Mesenchymal stem cell (in vitro differentiated cells and primary cell): ENCODE measurements around the gene ATP12A.
"Not testable (repeated sequence)": the region's sequence is repeated elsewhere in the genome, so short reads cannot be mapped to it uniquely, and the experiment has no call there.

Experiments
- DNase-seq: peaks from one replicate; pipeline ENCODE4 v3.0.0-alpha.2; 2013
- H2AFZ ChIP-seq: one replicate; pipeline ENCODE4 v1.6.1; 2013; ENCODE audit warnings: low read depth, mild to moderate bottlenecking, control low read depth, inconsistent platforms, low read length, moderate library complexity
- H2AK5ac ChIP-seq: 2 replicates; pipeline ENCODE4 v1.6.1; 2013; ENCODE audit warnings: low read length, moderate library complexity, mild to moderate bottlenecking, inconsistent platforms; ENCODE audit not compliant: severe bottlenecking
- H2BK120ac ChIP-seq: one replicate; pipeline ENCODE4 v1.6.1; 2013; ENCODE audit warnings: low read depth, mild to moderate bottlenecking, inconsistent platforms, low read length, moderate library complexity
- H2BK12ac ChIP-seq, 2 experiments: one replicate each; pipeline ENCODE4 v1.6.1; 2013; ENCODE audit warnings: inconsistent platforms in 2 of 2, low read length in 2 of 2, mild to moderate bottlenecking in 2 of 2, moderate library complexity in 2 of 2, control low read depth in 1 of 2
- H2BK15ac ChIP-seq: one replicate; pipeline ENCODE4 v1.6.1; 2013; ENCODE audit warnings: mild to moderate bottlenecking, low read depth, inconsistent platforms; ENCODE audit not compliant: poor library complexity, severe bottlenecking
- H2BK5ac ChIP-seq: 2 replicates; pipeline ENCODE4 v1.6.1; 2013; ENCODE audit warnings: low read depth, mild to moderate bottlenecking, low read length, control low read depth, inconsistent platforms; ENCODE audit not compliant: poor library complexity, severe bottlenecking
- H3K14ac ChIP-seq, 2 experiments: one replicate each; pipeline ENCODE4 v1.6.1; 2013; ENCODE audit warnings: inconsistent platforms in 2 of 2, low read length in 2 of 2, control low read depth in 1 of 2, mild to moderate bottlenecking in 1 of 2, moderate library complexity in 1 of 2
- H3K18ac ChIP-seq, 2 experiments: one replicate each; pipeline ENCODE4 v1.6.1; 2013; ENCODE audit warnings: inconsistent platforms in 2 of 2, low read length in 2 of 2, control low read depth in 1 of 2, low read depth in 1 of 2, mild to moderate bottlenecking in 1 of 2
- H3K23ac ChIP-seq, 2 experiments: one replicate each; pipeline ENCODE4 v1.6.1; 2013; ENCODE audit warnings: inconsistent platforms in 2 of 2, low read length in 2 of 2, mild to moderate bottlenecking in 2 of 2, moderate library complexity in 2 of 2, control low read depth in 1 of 2
- H3K27ac ChIP-seq: 2 replicates; pipeline ENCODE4 v1.5.1; 2013; ENCODE audit warnings: mild to moderate bottlenecking, moderate library complexity, low read length, control low read depth, inconsistent platforms; ENCODE audit not compliant: poor library complexity, severe bottlenecking
- H3K27me3 ChIP-seq, 2 experiments: 2 replicates each; pipeline versions ENCODE4 v1.6.1 to v1.7.0; 2013; ENCODE audit warnings: low read length in 2 of 2, mild to moderate bottlenecking in 2 of 2, moderate library complexity in 2 of 2, control low read depth in 1 of 2, inconsistent platforms in 1 of 2; ENCODE audit not compliant: control insufficient read depth in 1 of 2, insufficient read depth in 1 of 2
- H3K36me3 ChIP-seq, 2 experiments: 2 replicates each; pipeline versions ENCODE4 v1.6.1 to v1.7.0; 2013; ENCODE audit warnings: low read length in 2 of 2, control low read depth in 1 of 2, inconsistent platforms in 1 of 2, low read depth in 1 of 2, mild to moderate bottlenecking in 1 of 2; ENCODE audit not compliant: insufficient read depth in 2 of 2, control insufficient read depth in 1 of 2
- H3K4ac ChIP-seq, 2 experiments: one replicate each; pipeline ENCODE4 v1.6.1; 2013; ENCODE audit warnings: inconsistent platforms in 2 of 2, low read length in 2 of 2, mild to moderate bottlenecking in 2 of 2, moderate library complexity in 2 of 2, control low read depth in 1 of 2, low read depth in 1 of 2
- H3K4me1 ChIP-seq: 2 replicates; pipeline ENCODE4 v1.6.1; 2013; ENCODE audit warnings: low read depth, low read length, control low read depth; ENCODE audit not compliant: control insufficient read depth, insufficient read depth
- H3K4me2 ChIP-seq: 2 replicates; pipeline ENCODE4 v1.6.1; 2013; ENCODE audit warnings: low read length, mild to moderate bottlenecking, inconsistent platforms; ENCODE audit not compliant: poor library complexity, severe bottlenecking
- H3K4me3 ChIP-seq, 2 experiments: 2 replicates each; pipeline versions ENCODE4 v1.5.1 to v1.7.0; 2013; ENCODE audit warnings: low read length in 2 of 2, mild to moderate bottlenecking in 2 of 2, control low read depth in 1 of 2, low read depth in 1 of 2; ENCODE audit not compliant: insufficient read depth in 1 of 2
- H3K79me1 ChIP-seq: replicated peaks from 2 replicates; pipeline ENCODE4 v1.6.1; 2013; ENCODE audit warnings: mild to moderate bottlenecking, control low read depth, low read length, inconsistent platforms; ENCODE audit not compliant: poor library complexity, severe bottlenecking
- H3K9ac ChIP-seq: 2 replicates; pipeline ENCODE4 v1.7.0; 2013; ENCODE audit warnings: mild to moderate bottlenecking, low read length, moderate library complexity
- H3K9me3 ChIP-seq: 2 replicates; pipeline ENCODE4 v1.7.0; 2013; ENCODE audit warnings: mild to moderate bottlenecking, low read length; ENCODE audit not compliant: control insufficient read depth
- H4K8ac ChIP-seq: one replicate; pipeline ENCODE4 v1.6.1; 2013; ENCODE audit warnings: inconsistent platforms, mild to moderate bottlenecking, low read length, moderate library complexity
- H4K91ac ChIP-seq: one replicate; pipeline ENCODE4 v1.6.1; 2013; ENCODE audit warnings: mild to moderate bottlenecking, low read length, inconsistent platforms
- WGBS: methylation state at CpG from one replicate; pipeline ENCODE4 v1.1.7; 2013; ENCODE audit warnings: mixed read lengths; 5-methylcytosine and 5-hydroxymethylcytosine counted together

The ATP12A gene

DNA sequence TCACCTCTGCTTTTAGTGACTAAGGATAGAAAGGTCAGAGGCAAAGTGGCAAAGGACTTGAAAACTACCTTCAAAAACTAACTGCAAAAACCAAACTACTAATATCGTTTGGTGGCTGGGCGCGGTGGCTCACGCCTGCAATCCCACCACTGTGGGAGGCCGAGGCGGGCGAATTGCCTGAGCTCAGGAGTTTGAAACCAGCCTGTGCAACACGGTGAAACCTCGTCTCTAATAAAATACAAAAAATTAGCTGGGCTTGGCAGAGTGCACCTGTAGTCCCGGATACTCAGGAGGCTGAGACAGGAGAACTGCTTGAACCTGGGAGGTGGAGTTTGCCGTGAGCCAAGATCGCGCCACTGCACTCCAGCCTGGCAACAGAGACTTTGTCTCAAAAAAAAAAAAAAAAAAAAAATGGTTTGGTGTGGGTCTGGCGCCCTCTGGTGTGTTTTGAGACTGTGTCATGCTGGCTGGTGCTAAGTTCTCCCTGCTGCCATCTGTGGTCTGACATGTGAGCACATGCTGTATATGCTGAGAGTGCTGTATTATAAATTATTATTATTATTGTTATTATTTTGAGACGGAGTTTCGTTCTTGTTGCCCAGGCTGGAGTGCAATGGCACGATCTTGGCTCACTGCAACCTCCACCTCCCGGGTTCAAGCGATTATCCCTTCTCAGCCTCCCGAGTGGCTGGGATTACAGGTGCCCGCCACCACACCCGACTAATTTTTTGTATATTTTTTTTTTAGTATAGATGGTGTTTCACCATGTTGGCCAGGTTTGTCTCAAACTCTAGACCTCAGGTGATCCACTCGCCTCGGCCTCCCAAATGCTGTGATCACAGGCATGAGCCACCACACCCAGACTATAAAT, 47.8 kb downstream of the ATP12A start:
- Histone ChIP-seq H2BK15ac (no peak overlapping the region), H3K27ac (no peak overlapping the region), H3K4ac (no peak overlapping the region), H3K4me3 (no peak overlapping the region), H3K4me1 (no peaks in the 10 kb centered on the region), H2AFZ (no peak overlapping the region), H3K79me1 (no peaks in the 10 kb centered on the region), H3K14ac (no peak overlapping the region), H2BK12ac (no peak overlapping the region), H3K18ac (no peak overlapping the region), H3K9me3 (no peaks in the 10 kb centered on the region), H3K23ac (no peak overlapping the region), H3K27me3 (peaks cover 12 to 35% of the 10 kb centered on the region in 2 experiments), H2BK120ac (no peak overlapping the region), H3K36me3 (no peaks in the 10 kb centered on the region), H3K9ac (no peak overlapping the region), H4K8ac (no peak overlapping the region), H2BK5ac (no peak overlapping the region), H4K91ac (no peak overlapping the region), H2AK5ac (no peak overlapping the region), H3K4me2 (no peak overlapping the region)
- 59% methylated on average over 18 of the region's 24 CpGs for WGBS
- DNase-seq = peak; percentile 84

DNA sequence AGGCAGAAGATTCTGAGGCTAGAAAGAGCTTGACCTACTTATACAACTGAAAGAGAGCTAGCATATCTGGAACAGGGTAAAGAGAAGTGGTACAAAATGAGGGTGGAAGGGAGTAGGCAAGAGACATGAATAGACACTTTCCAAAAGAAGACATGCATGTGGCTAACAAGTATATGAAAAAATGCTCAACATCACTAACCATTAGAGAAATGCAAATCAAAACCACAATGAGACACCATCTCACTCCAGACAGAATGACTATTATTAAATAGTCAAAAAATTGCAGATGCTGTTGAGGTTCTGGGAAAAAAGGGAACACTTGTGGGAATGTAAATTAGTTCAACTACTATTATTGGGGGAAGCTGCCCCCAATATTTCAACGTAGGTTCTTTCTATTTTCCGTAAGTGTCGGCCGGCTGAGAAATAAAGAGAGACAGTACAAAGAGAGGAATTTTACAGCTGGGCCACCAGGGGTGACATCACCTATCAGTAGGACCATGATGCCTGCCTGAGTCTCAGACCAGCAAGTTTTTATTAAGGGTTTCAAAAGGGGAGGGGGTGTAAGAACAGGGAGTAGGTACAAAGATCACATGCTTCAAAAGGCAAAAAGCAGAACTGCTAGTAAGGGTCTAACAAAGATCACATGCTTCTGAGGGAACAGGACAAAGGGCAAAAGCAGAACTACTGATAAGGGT, 50.8 kb downstream of the ATP12A start:
- H3K9ac ChIP-seq, H4K91ac ChIP-seq, H3K14ac ChIP-seq, H4K8ac ChIP-seq, H2AFZ ChIP-seq, H3K4me2 ChIP-seq, H3K79me1 ChIP-seq, H3K18ac ChIP-seq, H2BK120ac ChIP-seq, H2BK15ac ChIP-seq, H3K9me3 ChIP-seq, H3K36me3 ChIP-seq, H3K4ac ChIP-seq, H2AK5ac ChIP-seq, H2BK5ac ChIP-seq, H3K4me3 ChIP-seq, H3K23ac ChIP-seq, H2BK12ac ChIP-seq, DNase-seq, H3K27ac ChIP-seq, H3K4me1 ChIP-seq: not testable (repeated sequence)
- 95% methylated on average over 4 of the region's 4 CpGs for WGBS
- H3K27me3 ChIP-seq = peaks cover 1 to 14% of the 10 kb centered on the region in 2 experiments

DNA sequence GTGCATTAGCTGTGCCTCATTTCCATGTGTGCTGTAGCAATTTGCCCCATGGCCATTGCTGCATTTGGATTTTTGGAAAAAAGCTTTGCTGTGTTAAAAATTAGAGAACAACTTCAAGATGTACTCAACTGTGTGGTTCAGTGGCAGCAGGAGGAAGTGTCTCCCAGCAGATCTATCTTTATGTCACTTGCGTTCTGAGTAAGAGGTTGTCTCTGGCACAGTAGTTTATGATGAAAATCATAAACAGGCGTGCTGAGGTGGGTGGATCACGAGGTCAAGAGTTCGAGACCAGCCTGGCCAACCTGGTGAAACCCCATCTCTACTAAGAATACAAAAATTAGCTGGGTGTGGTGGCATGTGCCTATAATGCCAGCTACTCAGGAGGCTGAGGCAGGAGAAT, 54.7 kb downstream of the ATP12A start:
- 80% methylated on average over 2 of the region's 4 CpGs for WGBS
- no peak for DNase-seq
- no peak overlapping the region for H2BK12ac ChIP-seq
- H3K4me2 ChIP-seq = no peak overlapping the region
- H3K4me1 ChIP-seq = no peaks in the 10 kb centered on the region
- no peak overlapping the region for H2BK120ac ChIP-seq
- no peak overlapping the region for H3K4ac ChIP-seq
- H2BK15ac ChIP-seq = no peak overlapping the region
- H3K36me3 ChIP-seq = no peaks in the 10 kb centered on the region
- no peak overlapping the region for H2AK5ac ChIP-seq
- H3K9ac ChIP-seq = no peak overlapping the region
- H3K79me1 ChIP-seq = no peaks in the 10 kb centered on the region
- no peak overlapping the region for H2AFZ ChIP-seq
- no peak overlapping the region for H3K14ac ChIP-seq
- H2BK5ac ChIP-seq = no peak overlapping the region
- H3K4me3 ChIP-seq = no peak overlapping the region
- H4K91ac ChIP-seq = no peak overlapping the region
- peaks cover 0 to 5% of the 10 kb centered on the region in 2 experiments for H3K27me3 ChIP-seq
- no peaks in the 10 kb centered on the region for H3K9me3 ChIP-seq
- no peak overlapping the region for H3K27ac ChIP-seq
- H3K23ac ChIP-seq = no peak overlapping the region
- H4K8ac ChIP-seq = no peak overlapping the region
- H3K18ac ChIP-seq = no peak overlapping the region

DNA sequence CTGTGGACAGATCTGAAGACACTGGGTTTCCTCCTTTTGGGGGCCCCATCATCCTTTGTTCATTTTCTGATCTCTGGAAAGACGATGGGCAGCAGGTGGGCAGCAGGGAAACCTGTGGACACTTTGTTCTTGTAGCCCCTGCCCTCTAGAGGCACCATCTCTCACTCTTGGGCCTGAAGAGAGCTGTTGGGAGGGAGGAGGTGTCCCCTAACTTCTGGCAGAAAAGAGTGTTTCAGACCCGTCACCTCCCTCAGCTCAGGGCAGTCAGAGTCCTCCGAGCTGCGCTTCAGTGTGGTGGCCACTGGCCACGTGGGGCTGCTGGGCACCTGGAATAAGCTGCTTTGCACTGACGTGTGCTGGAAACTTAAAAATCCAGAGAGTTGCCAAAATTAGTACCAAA, 56.8 kb downstream of the ATP12A start:
- Histone ChIP-seq H3K9me3 (no peaks in the 10 kb centered on the region), H2BK120ac (no peak overlapping the region), H3K79me1 (no peaks in the 10 kb centered on the region), H3K14ac (no peak overlapping the region), H4K91ac (no peak overlapping the region), H3K18ac (no peak overlapping the region), H2BK5ac (no peak overlapping the region), H3K36me3 (no peaks in the 10 kb centered on the region), H2AFZ (no peak overlapping the region), H3K27me3 (peaks cover 0 to 12% of the 10 kb centered on the region in 2 experiments), H3K9ac (no peak overlapping the region), H3K27ac (no peak overlapping the region), H3K4ac (no peak overlapping the region), H2AK5ac (no peak overlapping the region), H3K4me3 (no peak overlapping the region), H3K4me2 (no peak overlapping the region), H2BK15ac (no peak overlapping the region), H2BK12ac (no peak overlapping the region), H4K8ac (no peak overlapping the region), H3K23ac (no peak overlapping the region), H3K4me1 (no peaks in the 10 kb centered on the region)
- 77% methylated on average over 5 of the region's 6 CpGs for WGBS
- no peak for DNase-seq
